ENCODE data around the gene ANKRD33. TPM values are rescaled to one million over a fixed set of nuclear protein-coding genes. Genes with fewer than 3 reads are reported as not detected.

Gene ANKRD33
- total RNA-seq, 1 experiment from 2014 or later: not detected

- DNase-seq: no peak
- intact Hi-C loops (cut with micrococcal nuclease; ENCODE audit: unreplicated experiment): no loop called here
- BruUV-seq (replicated peaks): no TSS peak
- Mint-ChIP-seq H3K4me1 (ENCODE audit: low read depth, unreplicated experiment) (peaks cover 10% of the 10 kb centered on the region), H3K9me3 (ENCODE audit: low read depth, unreplicated experiment) (no peaks in the 10 kb centered on the region), H3K4me3 (ENCODE audit: low read depth, unreplicated experiment) (no peak overlapping the region), H3K27ac (ENCODE audit: unreplicated experiment) (no peak overlapping the region), H3K36me3 (ENCODE audit: insufficient read depth, unreplicated experiment) (no peaks in the 10 kb centered on the region), H3K27me3 (ENCODE audit: unreplicated experiment) (peaks cover 13% of the 10 kb centered on the region)
- TF ChIP-seq CTCF (IDR thresholded peaks at IDR 0.05; ENCODE audit: unreplicated experiment): no peak
- CTCF ChIA-PET: interaction anchor here (0.7 to 1.1 kb wide), 2 partner anchors 11 to 18 kb away, joined by 3 read pairs; no protein-coding TSS in a partner anchor
Observed at GRCh38 chr12:51889216-51890132, 1.6 kb downstream of the ANKRD33 start.

GRCh38 chr12:51890133-51890464, 2.2 kb downstream of the ANKRD33 start:
- BruUV-seq (replicated peaks): no TSS peak
- intact Hi-C loops (cut with micrococcal nuclease; ENCODE audit: unreplicated experiment): no loop called here
- no peak for TF ChIP-seq CTCF (IDR thresholded peaks at IDR 0.05; ENCODE audit: unreplicated experiment)

GRCh38 chr12:51890511-51891171, 2.7 kb downstream of the ANKRD33 start:
- no peak overlapping the region for H3K27ac Mint-ChIP-seq (ENCODE audit: unreplicated experiment)
- H3K4me3 Mint-ChIP-seq (ENCODE audit: low read depth, unreplicated experiment): no peak overlapping the region
- no TSS peak for BruUV-seq (replicated peaks)

More at GRCh38 chr12:51890133-51890464, 2.2 kb downstream of the ANKRD33 start:
- H3K9me3 Mint-ChIP-seq (ENCODE audit: low read depth, unreplicated experiment): no peaks in the 10 kb centered on the region
- no peak overlapping the region for H3K4me3 Mint-ChIP-seq (ENCODE audit: low read depth, unreplicated experiment)
- H3K36me3 Mint-ChIP-seq (ENCODE audit: insufficient read depth, unreplicated experiment): no peaks in the 10 kb centered on the region
- DNase-seq: no peak
- peaks cover 7% of the 10 kb centered on the region for H3K4me1 Mint-ChIP-seq (ENCODE audit: low read depth, unreplicated experiment)
- no peak overlapping the region for H3K27ac Mint-ChIP-seq (ENCODE audit: unreplicated experiment)
- H3K27me3 Mint-ChIP-seq (ENCODE audit: unreplicated experiment): peaks cover 13% of the 10 kb centered on the region
- CTCF ChIA-PET: interaction anchor here (1.1 kb wide), 1 partner anchor 19 kb away, joined by 3 read pairs; no protein-coding TSS in a partner anchor

More at GRCh38 chr12:51890511-51891171, 2.7 kb downstream of the ANKRD33 start:
- TF ChIP-seq CTCF (IDR thresholded peaks at IDR 0.05; ENCODE audit: unreplicated experiment): no peak
- CTCF ChIA-PET: no interaction called here
- Mint-ChIP-seq H3K36me3 (ENCODE audit: insufficient read depth, unreplicated experiment) (no peaks in the 10 kb centered on the region), H3K4me1 (ENCODE audit: low read depth, unreplicated experiment) (peaks cover 7% of the 10 kb centered on the region), H3K27me3 (ENCODE audit: unreplicated experiment) (peaks cover 13% of the 10 kb centered on the region), H3K9me3 (ENCODE audit: low read depth, unreplicated experiment) (no peaks in the 10 kb centered on the region)
- no peak for DNase-seq
- intact Hi-C loops (cut with micrococcal nuclease; ENCODE audit: unreplicated experiment): no loop called here
